OCI-LY1 (cell line): ENCODE measurements around the gene FTO.

Experiments
- CTCF ChIP-seq: fragments of 200-600 bp; sonication (generic), shearing (Covaris generic); IDR thresholded peaks from 2 replicates; pipeline ENCODE4 v1.5.1; 2017; ENCODE audit warnings: mild to moderate bottlenecking, antibody characterized with exemption, low read length, moderate library complexity, mixed read lengths
- EZH2 ChIP-seq: fragments of 200-600 bp; sonication (generic), shearing (Covaris generic); IDR thresholded peaks from 2 replicates; pipeline ENCODE4 v1.8.0; 2017; ENCODE audit warnings: borderline replicate concordance, mixed run types, mild to moderate bottlenecking, antibody characterized with exemption, low read length, moderate library complexity, mixed read lengths

GRCh38 chr16:53864819-53865493 is 161.0 kb downstream of the FTO start:
- TF ChIP-seq CTCF (no peak), EZH2 (no peak)
